WTC11 (cell line): ENCODE results near the gene SLC26A2.

Source experiments
- IRF1 ChIP-seq: sonication (generic); formaldehyde crosslinking; IDR thresholded peaks from 2 replicates; pipeline ENCODE4 v1.8.0; 2023; ENCODE audit warnings: missing genetic modification reagents
- JUN ChIP-seq: sonication (generic); formaldehyde crosslinking; IDR thresholded peaks from 2 replicates; pipeline ENCODE4 v1.8.0; 2023; ENCODE audit warnings: mild to moderate bottlenecking, missing genetic modification reagents
- MAX ChIP-seq: sonication (generic); formaldehyde crosslinking; IDR thresholded peaks from 2 replicates; pipeline ENCODE4 v1.8.0; 2022; ENCODE audit warnings: mild to moderate bottlenecking, missing genetic modification reagents
- TEAD1 ChIP-seq: sonication (generic); formaldehyde crosslinking; IDR thresholded peaks from 2 replicates; pipeline ENCODE4 v1.8.0; 2022; ENCODE audit warnings: mild to moderate bottlenecking, missing genetic modification reagents
- TF ChIP-seq, protein P1 (sequence below): sonication (generic); formaldehyde crosslinking; IDR thresholded peaks from 2 replicates; pipeline ENCODE4 v1.8.1; 2022; ENCODE audit warnings: mild to moderate bottlenecking, moderate library complexity, missing genetic modification reagents

DNA sequence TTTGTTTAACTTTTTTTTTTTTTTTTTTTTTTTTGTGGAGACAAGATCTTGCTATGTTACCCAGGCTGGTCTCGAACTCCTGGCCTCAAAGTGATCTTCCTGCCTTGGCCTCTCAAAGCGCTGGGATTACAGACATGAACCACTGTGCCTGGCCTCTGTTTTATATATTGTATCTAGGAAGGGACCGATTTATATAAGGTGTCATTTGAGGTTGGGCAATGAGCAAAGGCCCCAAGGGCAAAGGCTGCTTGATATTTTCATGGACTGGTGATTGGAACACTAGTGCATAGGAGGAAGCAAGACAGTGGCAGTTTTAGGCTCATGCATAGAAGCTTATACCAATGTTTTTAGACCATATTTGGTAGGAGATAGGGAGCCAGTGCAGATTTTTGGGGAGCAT lies 3.2 kb downstream of the SLC26A2 start:
- no peak for TF ChIP-seq TEAD1
- TF ChIP-seq JUN (CRISPR knock-in tag), result no peak
- no peak for TF ChIP-seq IRF1
- TF ChIP-seq MAX (CRISPR knock-in tag), result no peak
- TF ChIP-seq, protein P1, sequence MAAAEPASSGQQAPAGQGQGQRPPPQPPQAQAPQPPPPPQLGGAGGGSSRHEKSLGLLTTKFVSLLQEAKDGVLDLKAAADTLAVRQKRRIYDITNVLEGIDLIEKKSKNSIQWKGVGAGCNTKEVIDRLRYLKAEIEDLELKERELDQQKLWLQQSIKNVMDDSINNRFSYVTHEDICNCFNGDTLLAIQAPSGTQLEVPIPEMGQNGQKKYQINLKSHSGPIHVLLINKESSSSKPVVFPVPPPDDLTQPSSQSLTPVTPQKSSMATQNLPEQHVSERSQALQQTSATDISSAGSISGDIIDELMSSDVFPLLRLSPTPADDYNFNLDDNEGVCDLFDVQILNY (CRISPR knock-in tag), result no peak
